ENCODE results near the gene ATG2A.

The ATG2A gene

GRCh38 chr11:64867748-64868462 lies 49.1 kb downstream of the ATG2A start:
- no peak for DNase-seq

GRCh38 chr11:64866173-64866491 lies 50.9 kb downstream of the ATG2A start:
- DNase-seq, result no peak

- no peak for DNase-seq
Observed at GRCh38 chr11:64865286-64866172, 51.5 kb downstream of the ATG2A start.

DNA sequence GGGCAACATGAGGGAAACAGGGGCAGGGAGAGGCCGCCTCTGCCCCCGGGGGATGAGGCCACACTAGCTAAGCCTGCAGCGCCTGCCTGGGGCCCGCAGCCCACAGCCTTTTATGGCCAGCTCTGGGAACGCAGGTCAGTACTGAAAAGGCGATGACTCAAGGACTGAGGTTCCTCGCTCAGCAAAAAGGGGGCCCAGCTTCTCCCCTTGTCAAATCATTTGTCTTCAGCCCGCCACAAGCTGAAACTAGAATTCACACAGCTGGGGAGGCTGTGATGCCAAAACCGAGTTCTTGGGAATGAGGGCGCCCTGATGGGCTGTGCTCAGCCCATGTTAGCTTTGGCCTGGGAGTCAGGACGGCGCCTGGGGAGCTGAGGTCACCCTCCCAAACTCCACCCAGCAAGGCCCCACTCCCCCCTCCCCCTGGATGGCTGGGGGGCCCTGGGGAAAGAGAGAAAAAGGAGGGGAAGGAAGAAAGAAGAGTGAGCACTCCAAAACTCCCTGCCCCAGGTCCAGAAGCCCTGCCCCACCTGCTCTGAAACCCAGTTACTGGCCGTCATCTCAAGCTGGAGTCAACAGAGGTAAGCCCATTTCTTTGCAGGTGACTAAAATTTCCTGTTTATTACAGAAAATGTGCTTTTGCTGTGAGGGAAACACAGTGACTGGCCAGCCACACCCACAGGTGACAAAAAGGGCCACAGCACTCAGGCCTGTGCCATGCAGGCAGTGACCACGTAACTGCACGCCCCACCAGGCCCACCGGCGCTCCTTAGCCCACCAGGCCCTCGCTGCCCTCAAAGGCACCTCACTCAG lies 52.3 kb downstream of the ATG2A start:
- DNase-seq, result no peak

GRCh38 chr11:64864135-64864472 lies 52.9 kb downstream of the ATG2A start:
- DNase-seq, result no peak

- no peak for DNase-seq
Observed at GRCh38 chr11:64863391-64864060, 53.5 kb downstream of the ATG2A start.

DNA sequence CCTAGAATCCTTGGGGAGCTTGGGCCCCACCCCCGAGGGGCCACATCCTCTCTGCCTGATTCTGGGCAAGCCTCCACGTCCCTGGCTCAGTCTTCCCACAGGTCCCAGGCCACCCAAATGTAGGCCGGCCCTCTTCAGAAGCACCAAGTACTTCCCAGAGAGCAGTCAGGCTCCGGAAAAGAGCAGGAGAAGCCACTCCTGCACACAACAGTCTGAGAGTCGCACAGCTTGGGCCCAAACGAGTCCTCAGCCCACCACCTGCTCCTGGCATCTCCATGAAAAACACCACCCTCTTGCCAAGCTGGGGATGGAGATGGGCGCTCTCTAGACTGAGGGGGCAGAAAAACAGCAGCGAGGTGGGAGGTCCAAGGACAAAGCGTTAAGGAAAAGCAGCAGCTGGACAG lies 54.0 kb downstream of the ATG2A start:
- DNase-seq, result no peak

DNA sequence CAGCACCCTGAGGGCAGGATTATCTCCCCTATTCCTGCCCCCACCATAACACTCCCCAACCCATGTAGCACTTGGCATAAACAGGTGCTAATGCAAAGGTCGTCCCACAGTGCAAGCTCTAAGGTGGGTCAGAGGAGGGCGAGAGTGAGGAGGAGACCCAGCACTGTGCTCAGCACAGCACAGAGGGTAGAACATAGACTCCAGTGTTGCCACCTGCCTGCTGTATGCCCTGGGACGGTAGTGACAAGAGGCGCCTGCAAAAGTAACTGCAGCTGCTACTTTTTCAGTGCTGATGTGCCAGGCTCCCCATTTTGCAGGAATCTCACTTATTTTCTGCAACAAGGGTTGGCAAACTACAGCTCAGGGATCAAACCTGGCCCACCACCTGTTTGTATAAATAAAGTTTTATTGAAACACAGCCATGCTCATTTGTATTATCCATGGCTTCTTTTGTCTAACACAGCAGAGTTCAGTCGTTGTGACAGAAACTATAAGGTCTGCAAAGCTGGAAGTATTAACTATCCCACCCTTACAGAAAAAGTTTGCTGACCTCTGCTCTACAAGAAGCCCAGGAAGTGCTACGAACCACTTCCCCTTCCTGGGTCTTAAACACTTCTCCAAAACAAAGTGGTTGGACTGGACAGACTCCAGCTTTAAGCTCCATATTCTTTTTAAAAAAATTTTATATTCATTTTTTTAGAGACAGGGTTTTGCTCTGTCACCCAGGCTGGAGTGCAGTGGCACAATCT lies 55.6 kb downstream of the ATG2A start:
- no peak for DNase-seq

- no peak for DNase-seq
Observed at GRCh38 chr11:64859542-64860414, 57.2 kb downstream of the ATG2A start.

DNA sequence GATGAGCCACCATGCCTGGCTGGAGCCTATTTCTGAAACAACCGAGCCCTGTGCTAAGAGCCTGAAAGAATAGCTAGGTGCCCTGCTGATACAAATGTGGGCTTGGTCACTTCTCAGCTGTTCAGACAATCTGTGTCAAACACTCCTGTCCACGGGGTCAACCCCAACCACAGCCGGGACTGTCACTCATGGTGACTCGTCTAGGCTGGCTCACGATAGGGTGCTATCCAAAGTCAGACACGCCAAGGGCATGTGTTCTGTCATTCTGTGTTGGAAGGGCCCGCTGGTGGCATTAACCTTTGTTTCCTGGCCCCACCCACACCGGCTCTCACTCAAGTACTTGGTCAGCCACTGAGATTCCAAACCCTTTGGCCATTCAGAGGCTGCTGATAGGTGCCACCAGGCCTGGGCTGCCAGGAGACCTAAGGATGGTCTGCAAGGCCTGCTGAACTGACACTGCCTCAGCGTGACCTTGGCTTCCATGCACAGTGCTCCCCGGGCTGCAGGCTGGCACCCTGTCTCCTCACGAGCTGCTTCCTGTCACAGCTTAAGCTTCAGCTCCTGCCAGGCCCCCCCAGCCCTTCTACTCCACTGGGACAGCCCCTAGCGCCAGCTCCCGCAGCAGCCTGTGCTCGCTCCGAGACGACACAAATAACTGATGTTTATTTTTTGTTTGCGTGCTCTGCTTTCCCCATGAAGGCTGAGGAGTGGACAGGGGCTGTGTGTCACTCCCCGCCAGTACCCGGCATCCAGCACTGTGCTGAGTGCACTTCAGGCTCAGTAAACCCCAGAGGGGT lies 58.3 kb downstream of the ATG2A start:
- DNase-seq, result no peak

DNA sequence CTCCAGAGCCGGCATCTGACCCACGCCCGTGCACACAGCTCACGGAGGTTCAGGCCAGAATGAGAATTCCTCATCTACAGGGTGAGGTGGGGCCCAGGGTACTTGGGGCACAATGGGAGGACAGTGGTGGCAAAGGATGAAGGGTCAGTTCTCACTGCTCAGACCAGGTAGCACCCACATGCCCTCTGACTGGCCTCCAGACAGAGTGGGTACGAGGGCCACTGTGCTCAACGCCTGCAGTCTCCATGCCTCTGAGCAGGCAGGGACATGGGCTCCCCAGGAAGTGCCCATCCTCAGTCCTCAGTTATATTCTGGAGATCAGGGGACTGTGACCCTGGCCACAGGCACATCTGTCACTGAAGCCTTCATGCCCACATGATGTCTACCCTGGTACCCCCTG lies 59.5 kb downstream of the ATG2A start:
- DNase-seq, result no peak

DNA sequence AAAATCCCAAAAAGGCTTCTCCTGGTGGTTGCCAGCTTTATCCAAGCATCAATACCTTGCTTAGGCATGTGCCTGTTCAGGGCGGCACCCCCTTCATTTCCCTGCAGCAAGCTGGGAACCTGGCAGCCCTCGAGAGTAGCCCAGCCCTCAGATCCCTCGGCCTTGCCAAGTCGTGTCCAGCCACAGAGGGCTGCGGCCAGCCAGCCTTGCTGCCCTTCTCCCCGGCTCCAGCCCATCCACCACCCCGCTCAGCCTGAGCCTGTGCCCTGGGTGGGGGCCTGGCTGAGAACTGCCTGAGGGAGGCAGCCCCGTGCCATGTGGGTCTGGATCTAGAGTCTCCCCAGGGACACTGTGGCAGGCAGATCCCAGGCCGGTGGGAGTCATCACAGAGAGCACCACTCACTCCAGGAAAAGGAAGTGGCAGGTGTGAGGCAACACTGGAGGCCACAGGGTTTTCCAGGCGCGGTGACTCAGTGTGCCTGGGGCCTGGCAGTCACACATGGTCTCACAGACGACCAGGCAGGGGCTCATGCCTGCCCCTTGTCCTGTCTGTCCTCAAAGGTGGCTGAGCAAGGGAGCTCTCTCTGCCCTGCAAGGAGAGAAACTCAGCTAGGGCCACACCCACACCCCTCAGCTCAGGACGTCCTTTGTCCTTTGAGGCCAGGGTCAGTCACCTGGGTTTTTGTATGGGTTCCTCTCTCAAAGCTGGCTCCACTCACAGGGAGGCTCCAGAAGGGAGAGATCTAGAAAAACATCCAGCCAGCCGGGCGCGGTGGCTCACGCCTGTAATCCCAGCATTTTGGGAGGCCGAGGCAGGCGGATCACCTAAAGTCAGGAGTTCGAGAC lies 60.4 kb downstream of the ATG2A start:
- DNase-seq, result no peak

- no peak for DNase-seq
Observed at GRCh38 chr11:64855596-64856304, 61.3 kb downstream of the ATG2A start.

GRCh38 chr11:64854534-64855502 lies 62.2 kb downstream of the ATG2A start:
- DNase-seq, result no peak

- no peak for DNase-seq
Observed at GRCh38 chr11:64854157-64854533, 62.9 kb downstream of the ATG2A start.

DNA sequence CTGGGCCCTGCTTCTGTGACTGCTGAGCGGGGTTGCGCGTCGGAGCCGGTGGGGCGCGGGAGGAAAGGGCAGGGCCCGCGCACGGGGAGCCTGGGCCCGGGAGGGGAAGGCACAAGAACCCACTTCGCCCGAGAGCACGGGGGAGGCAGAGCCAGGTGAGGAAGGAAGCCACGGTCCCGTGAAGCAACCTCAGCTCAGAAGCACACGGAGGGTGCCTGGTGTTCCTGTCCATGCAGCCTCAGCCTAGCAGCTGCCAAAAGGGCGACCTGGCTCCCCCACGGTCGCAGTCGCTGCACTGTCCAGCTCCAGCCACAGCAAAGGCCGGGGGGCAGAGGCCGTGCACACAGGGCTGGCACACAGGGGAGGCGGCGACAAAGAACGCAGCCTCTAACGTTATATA lies 63.3 kb downstream of the ATG2A start:
- no peak for DNase-seq

- DNase-seq, result no peak
Observed at GRCh38 chr11:64852804-64853509, 64.1 kb downstream of the ATG2A start.
